EL (cell line): ENCODE data around the gene PLA2G12A.

Experiments
- DNase-seq: peaks from one replicate; pipeline ENCODE4 v3.0.0-alpha.2; 2016

PLA2G12A gene

GRCh38 chr4:109729718-109730618 is at the start of gene PLA2G12A:
TSS of gene PLA2G12A (minus strand) at chr4:109730070. CDS start at chr4:109729809, 261 bp downstream.
- DNase-seq, result peak; percentile 66

- no peak for DNase-seq
These were observed 35.0 kb upstream of the PLA2G12A start for GRCh38 chr4:109764789-109765402.

- DNase-seq, result no peak
These were observed 34.5 kb upstream of the PLA2G12A start for GRCh38 chr4:109764376-109764775.

- DNase-seq, result no peak
These were observed 30.8 kb upstream of the PLA2G12A start for GRCh38 chr4:109760682-109761081.

GRCh38 chr4:109755656-109756055 is 25.8 kb upstream of the PLA2G12A start:
- no peak for DNase-seq

GRCh38 chr4:109754093-109754857 is 24.4 kb upstream of the PLA2G12A start:
- DNase-seq, result no peak

GRCh38 chr4:109752525-109752924 is 22.7 kb upstream of the PLA2G12A start:
- no peak for DNase-seq

- no peak for DNase-seq
These were observed 22.0 kb upstream of the PLA2G12A start for GRCh38 chr4:109751852-109752251.

- DNase-seq, result no peak
These were observed 20.9 kb upstream of the PLA2G12A start for GRCh38 chr4:109750652-109751244.

GRCh38 chr4:109749388-109750082 is 19.7 kb upstream of the PLA2G12A start:
- no peak for DNase-seq

- no peak for DNase-seq
These were observed 18.2 kb upstream of the PLA2G12A start for GRCh38 chr4:109748114-109748513.

GRCh38 chr4:109746728-109747127 is 16.9 kb upstream of the PLA2G12A start:
- DNase-seq, result no peak

GRCh38 chr4:109745830-109746229 is 16.0 kb upstream of the PLA2G12A start:
- DNase-seq, result no peak

- DNase-seq, result peak; percentile 56
These were observed 9.7 kb upstream of the PLA2G12A start for GRCh38 chr4:109739547-109739946.

GRCh38 chr4:109738104-109738872 is 8.4 kb upstream of the PLA2G12A start:
- no peak for DNase-seq

GRCh38 chr4:109735566-109736365 is 5.9 kb upstream of the PLA2G12A start:
- peak; percentile 21 for DNase-seq

GRCh38 chr4:109733728-109734127 is 3.9 kb upstream of the PLA2G12A start:
- no peak for DNase-seq

GRCh38 chr4:109730619-109731545 is 1.0 kb upstream of the PLA2G12A start:
- no peak for DNase-seq

GRCh38 chr4:109729117-109729717 is 653 bp downstream of the PLA2G12A start:
- DNase-seq, result peak; percentile 21
